Trophoblast cell (in vitro differentiated cells and primary cell): ENCODE data around the gene HDAC9.

Experiments used
- DNase-seq, 2 donors: peaks; one replicate each; pipeline ENCODE4 v3.0.0-alpha.2; 2016
- H2AFZ ChIP-seq: 2 replicates; pipeline ENCODE4 v1.6.1; 2013; ENCODE audit warnings: low read length, moderate library complexity, mild to moderate bottlenecking; ENCODE audit not compliant: insufficient read depth, poor library complexity
- H2AK5ac ChIP-seq: 2 replicates; pipeline ENCODE4 v1.6.1; 2013; ENCODE audit warnings: mild to moderate bottlenecking, low read length
- H2BK120ac ChIP-seq: 2 replicates; pipeline ENCODE4 v1.6.1; 2013; ENCODE audit warnings: low read length, mild to moderate bottlenecking, moderate library complexity; ENCODE audit not compliant: insufficient read depth, poor library complexity
- H2BK12ac ChIP-seq: 2 replicates; pipeline ENCODE4 v1.6.1; 2013; ENCODE audit warnings: mild to moderate bottlenecking, low read length, moderate library complexity
- H2BK5ac ChIP-seq: 2 replicates; pipeline ENCODE4 v1.6.1; 2013; ENCODE audit warnings: low read length, low read depth, moderate library complexity, mild to moderate bottlenecking; ENCODE audit not compliant: poor library complexity
- H3K14ac ChIP-seq: 2 replicates; pipeline ENCODE4 v1.6.1; 2013; ENCODE audit warnings: mild to moderate bottlenecking, low read length
- H3K18ac ChIP-seq: 2 replicates; pipeline ENCODE4 v1.6.1; 2013; ENCODE audit warnings: mild to moderate bottlenecking, low read length
- H3K23ac ChIP-seq: 2 replicates; pipeline ENCODE4 v1.6.1; 2013; ENCODE audit warnings: low read length
- H3K27ac ChIP-seq: 2 replicates; pipeline ENCODE4 v1.5.1; 2013; ENCODE audit warnings: low read depth, mild to moderate bottlenecking, inconsistent platforms, low read length, moderate library complexity
- H3K27me3 ChIP-seq: 2 replicates; pipeline ENCODE4 v1.6.1; 2013; ENCODE audit warnings: inconsistent platforms, mild to moderate bottlenecking, low read length, moderate library complexity; ENCODE audit not compliant: insufficient read depth
- H3K36me3 ChIP-seq, 2 experiments: 1 replicate in 1 of 2; 2 replicates in 1 of 2; pipeline ENCODE4 v1.6.1; 2013; ENCODE audit warnings: low read length in 2 of 2, mild to moderate bottlenecking in 2 of 2, moderate library complexity in 1 of 2; ENCODE audit not compliant: insufficient read depth in 2 of 2, control insufficient read depth in 1 of 2
- H3K4ac ChIP-seq: 2 replicates; pipeline ENCODE4 v1.6.1; 2013; ENCODE audit warnings: low read depth, mild to moderate bottlenecking, low read length, moderate library complexity
- H3K4me1 ChIP-seq, 2 experiments: 1 replicate in 1 of 2; 2 replicates in 1 of 2; pipeline ENCODE4 v1.6.1; 2013; ENCODE audit warnings: low read length in 2 of 2, mild to moderate bottlenecking in 2 of 2, moderate library complexity in 1 of 2; ENCODE audit not compliant: insufficient read depth in 2 of 2, control insufficient read depth in 1 of 2
- H3K4me2 ChIP-seq: 2 replicates; pipeline ENCODE4 v1.6.1; 2013; ENCODE audit warnings: inconsistent platforms, mild to moderate bottlenecking, low read length, moderate library complexity
- H3K4me3 ChIP-seq: 2 replicates; pipeline ENCODE4 v1.5.1; 2013; ENCODE audit warnings: mild to moderate bottlenecking, low read depth, low read length, inconsistent platforms
- H3K79me1 ChIP-seq: one replicate; pipeline ENCODE4 v1.6.1; 2013; ENCODE audit warnings: low read length
- H3K79me2 ChIP-seq: 2 replicates; pipeline ENCODE4 v1.6.1; 2013; ENCODE audit warnings: low read length, mild to moderate bottlenecking; ENCODE audit not compliant: control insufficient read depth, insufficient read depth, poor library complexity
- H3K9ac ChIP-seq: 2 replicates; pipeline ENCODE4 v1.6.1; 2013; ENCODE audit warnings: mild to moderate bottlenecking, low read length
- H3K9me3 ChIP-seq: 2 replicates; pipeline ENCODE4 v1.6.1; 2013; ENCODE audit warnings: low read depth, mild to moderate bottlenecking, control low read depth, inconsistent platforms, low read length; ENCODE audit not compliant: insufficient read depth
- H4K12ac ChIP-seq: 2 replicates; pipeline ENCODE4 v1.6.1; 2013; ENCODE audit warnings: low read depth, mild to moderate bottlenecking, low read length, moderate library complexity
- H4K8ac ChIP-seq: 2 replicates; pipeline ENCODE4 v1.6.1; 2013; ENCODE audit warnings: low read depth, mild to moderate bottlenecking, low read length, moderate library complexity
- H4K91ac ChIP-seq: one replicate; pipeline ENCODE4 v1.6.1; 2013; ENCODE audit warnings: low read depth, mild to moderate bottlenecking, low read length, moderate library complexity
- WGBS: extraction: QIAGEN DNeasy Blood & Tissue Kit; methylation state at CpG from one replicate; pipeline ENCODE4 v1.1.7; 2013; ENCODE audit warnings: missing lambda C conversion rate; ENCODE audit not compliant: insufficient read length, insufficient coverage; ENCODE audit errors: extremely low coverage; 5-methylcytosine and 5-hydroxymethylcytosine counted together

HDAC9 gene

DNA sequence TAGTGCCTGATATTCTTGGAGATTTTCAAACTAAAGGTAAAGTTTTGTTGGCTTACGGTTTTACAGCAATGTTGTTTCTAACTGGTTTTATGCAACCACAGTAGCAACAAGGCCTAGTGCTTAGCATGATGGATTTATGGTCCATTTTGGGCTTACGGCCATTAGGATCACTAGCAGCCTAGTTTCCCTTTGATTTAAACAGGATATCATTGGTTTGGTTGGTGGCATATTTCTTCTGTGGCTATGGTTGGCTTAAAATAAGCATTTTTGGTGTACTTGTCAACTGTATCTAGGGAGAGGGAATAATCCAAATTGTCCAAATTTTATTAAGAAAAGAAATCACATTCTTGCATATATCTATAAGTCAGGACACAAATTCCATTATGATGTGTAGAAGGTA is 194.0 kb downstream of the HDAC9 start:
- Histone ChIP-seq H3K27ac (no peak overlapping the region), H4K12ac (no peak overlapping the region), H3K9me3 (no peaks in the 10 kb centered on the region), H3K36me3 (no peaks in the 10 kb centered on the region), H3K4me3 (no peak overlapping the region), H4K91ac (no peak overlapping the region), H3K4me2 (no peak overlapping the region), H2AK5ac (no peak overlapping the region), H3K18ac (no peak overlapping the region), H2BK12ac (no peak overlapping the region), H2BK5ac (no peak overlapping the region), H3K9ac (no peak overlapping the region), H3K79me1 (no peaks in the 10 kb centered on the region), H2AFZ (no peak overlapping the region), H3K23ac (no peak overlapping the region), H3K4me1 (no peaks in the 10 kb centered on the region), H3K4ac (no peak overlapping the region), H3K14ac (no peak overlapping the region), H2BK120ac (no peak overlapping the region), H3K79me2 (no peaks in the 10 kb centered on the region), H3K27me3 (no peaks in the 10 kb centered on the region), H4K8ac (no peak overlapping the region)
- WGBS, result no CpG with 5 or more reads among the region's 2 CpGs
- no peak for DNase-seq

DNA sequence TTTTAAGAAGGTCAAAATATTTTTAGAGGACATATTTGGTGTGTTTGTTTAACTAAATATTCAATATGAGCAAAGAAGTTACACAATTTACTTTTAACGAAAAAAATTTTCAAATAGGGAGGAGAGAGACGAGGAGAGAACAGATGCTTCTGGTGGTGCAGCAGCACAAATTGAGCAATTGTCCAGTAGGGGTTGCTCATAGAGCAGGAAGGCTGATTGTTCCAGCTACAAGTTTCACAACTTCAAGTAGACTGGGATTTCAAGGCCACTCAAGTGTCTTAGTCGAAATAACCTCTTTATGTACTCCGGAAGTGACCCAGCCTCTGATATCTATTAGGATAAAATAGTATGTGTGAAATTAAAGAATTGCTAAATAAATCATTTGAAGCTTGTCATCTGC is 197.9 kb downstream of the HDAC9 start:
- Histone ChIP-seq H3K9ac (no peak overlapping the region), H2AFZ (no peak overlapping the region), H3K18ac (no peak overlapping the region), H3K79me1 (no peaks in the 10 kb centered on the region), H2BK12ac (no peak overlapping the region), H3K9me3 (no peaks in the 10 kb centered on the region), H3K4me3 (no peak overlapping the region), H3K23ac (no peak overlapping the region), H3K36me3 (no peaks in the 10 kb centered on the region), H3K4ac (no peak overlapping the region), H3K27me3 (no peaks in the 10 kb centered on the region), H2AK5ac (no peak overlapping the region), H2BK120ac (no peak overlapping the region), H3K27ac (no peak overlapping the region), H4K91ac (no peak overlapping the region), H4K8ac (no peak overlapping the region), H2BK5ac (no peak overlapping the region), H3K14ac (no peak overlapping the region), H3K79me2 (no peaks in the 10 kb centered on the region), H4K12ac (no peak overlapping the region), H3K4me1 (no peaks in the 10 kb centered on the region), H3K4me2 (no peak overlapping the region)
- WGBS, result no CpG with 5 or more reads among the region's 4 CpGs
- DNase-seq, result peak in 1 of 2 donors; percentile 6

DNA sequence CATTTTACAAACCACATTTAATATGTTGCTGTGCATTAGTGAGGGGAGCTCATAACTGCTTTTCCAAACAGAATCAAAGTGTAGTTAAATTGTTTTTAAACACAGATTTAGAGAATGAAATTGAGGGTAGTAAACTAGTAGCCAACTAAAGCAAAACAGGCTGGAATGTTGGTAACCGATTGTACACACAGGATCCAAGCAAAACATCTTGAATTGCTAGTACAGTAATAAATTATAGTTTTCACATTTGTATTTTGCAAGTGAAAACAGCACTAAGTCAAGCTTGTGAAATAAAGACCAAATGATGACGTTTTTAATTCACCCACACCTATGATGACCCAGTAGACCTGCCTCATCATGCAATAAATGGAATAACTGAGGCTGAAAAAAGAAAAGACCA is 198.3 kb downstream of the HDAC9 start:
- no peak overlapping the region for H2BK120ac ChIP-seq
- H4K12ac ChIP-seq, result no peak overlapping the region
- no peak overlapping the region for H3K18ac ChIP-seq
- no peak overlapping the region for H2AFZ ChIP-seq
- H3K9ac ChIP-seq, result no peak overlapping the region
- H3K36me3 ChIP-seq, result no peaks in the 10 kb centered on the region
- no peak overlapping the region for H4K8ac ChIP-seq
- H3K14ac ChIP-seq, result no peak overlapping the region
- H3K23ac ChIP-seq, result no peak overlapping the region
- no peak overlapping the region for H3K4me3 ChIP-seq
- H3K79me1 ChIP-seq, result no peaks in the 10 kb centered on the region
- H3K79me2 ChIP-seq, result no peaks in the 10 kb centered on the region
- no peaks in the 10 kb centered on the region for H3K4me1 ChIP-seq
- no peaks in the 10 kb centered on the region for H3K27me3 ChIP-seq
- no peak overlapping the region for H2AK5ac ChIP-seq
- H4K91ac ChIP-seq, result no peak overlapping the region
- H2BK12ac ChIP-seq, result no peak overlapping the region
- H3K4ac ChIP-seq, result no peak overlapping the region
- DNase-seq, result no peak
- no CpG with 5 or more reads among the region's 2 CpGs for WGBS
- no peak overlapping the region for H3K4me2 ChIP-seq
- H2BK5ac ChIP-seq, result no peak overlapping the region
- no peak overlapping the region for H3K27ac ChIP-seq
- H3K9me3 ChIP-seq, result no peaks in the 10 kb centered on the region

GRCh38 chr7:18694484-18694883 is 198.9 kb downstream of the HDAC9 start:
- no peak overlapping the region for H3K4ac ChIP-seq
- no peak overlapping the region for H2BK120ac ChIP-seq
- no peak overlapping the region for H2BK12ac ChIP-seq
- no peaks in the 10 kb centered on the region for H3K36me3 ChIP-seq
- no peak for DNase-seq
- H3K79me2 ChIP-seq, result no peaks in the 10 kb centered on the region
- no peak overlapping the region for H2AFZ ChIP-seq
- no peak overlapping the region for H3K4me3 ChIP-seq
- no peak overlapping the region for H3K4me2 ChIP-seq
- H3K27me3 ChIP-seq, result no peaks in the 10 kb centered on the region
- H2BK5ac ChIP-seq, result no peak overlapping the region
- H4K12ac ChIP-seq, result no peak overlapping the region
- no peak overlapping the region for H3K23ac ChIP-seq
- H4K8ac ChIP-seq, result no peak overlapping the region
- H3K4me1 ChIP-seq, result no peaks in the 10 kb centered on the region
- no peak overlapping the region for H3K14ac ChIP-seq
- no peak overlapping the region for H3K18ac ChIP-seq
- H3K9ac ChIP-seq, result no peak overlapping the region
- no peaks in the 10 kb centered on the region for H3K9me3 ChIP-seq
- H2AK5ac ChIP-seq, result no peak overlapping the region
- no CpG with 5 or more reads among the region's 3 CpGs for WGBS
- no peak overlapping the region for H3K27ac ChIP-seq
- H4K91ac ChIP-seq, result no peak overlapping the region
- H3K79me1 ChIP-seq, result no peaks in the 10 kb centered on the region
